KG1 (cell line): ENCODE data around the gene NKX1-1.
"Not testable (repeated sequence)": the region's sequence is repeated elsewhere in the genome, so short reads cannot be mapped to it uniquely, and the experiment has no call there.

Experiments
- DNase-seq: peaks from one replicate; lab custom pipeline; 2025; lab: John Stamatoyannopoulos, UW

NKX1-1 gene

DNA sequence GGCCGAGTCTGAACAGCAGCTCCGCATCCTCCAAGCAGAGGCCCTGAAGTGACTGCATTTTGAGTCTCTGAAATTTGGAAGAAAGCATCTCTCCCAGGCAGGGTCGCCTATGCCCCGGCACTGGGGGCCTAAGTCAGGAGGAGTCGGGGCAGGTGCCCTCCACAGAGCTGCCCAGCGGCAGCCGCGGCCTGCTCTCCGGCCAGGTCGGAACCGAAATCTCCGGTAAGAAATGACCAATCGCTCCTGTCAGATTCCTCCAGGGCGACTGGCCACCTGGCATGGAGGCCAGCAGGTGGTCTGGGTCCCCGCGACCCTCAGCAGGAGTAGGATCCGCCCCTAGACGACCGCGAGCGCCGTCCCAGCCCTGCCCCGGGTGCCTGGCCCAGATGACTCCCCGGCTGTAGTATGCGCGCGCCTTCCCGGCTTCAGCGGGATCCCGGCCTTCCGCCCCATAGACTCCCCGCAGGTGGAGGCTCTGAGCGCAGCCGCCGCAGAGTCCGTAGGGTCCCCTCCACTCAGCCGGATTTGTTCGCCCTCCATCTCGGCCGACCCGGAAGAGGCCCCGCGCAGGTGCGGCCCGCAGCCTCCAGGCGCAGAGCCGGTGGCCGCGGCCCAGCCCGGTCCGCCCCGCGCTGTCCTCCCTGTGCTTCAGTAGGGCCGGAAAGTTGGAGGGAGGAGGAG, 1.5 kb downstream of the NKX1-1 start:
- DNase-seq = no peak

DNA sequence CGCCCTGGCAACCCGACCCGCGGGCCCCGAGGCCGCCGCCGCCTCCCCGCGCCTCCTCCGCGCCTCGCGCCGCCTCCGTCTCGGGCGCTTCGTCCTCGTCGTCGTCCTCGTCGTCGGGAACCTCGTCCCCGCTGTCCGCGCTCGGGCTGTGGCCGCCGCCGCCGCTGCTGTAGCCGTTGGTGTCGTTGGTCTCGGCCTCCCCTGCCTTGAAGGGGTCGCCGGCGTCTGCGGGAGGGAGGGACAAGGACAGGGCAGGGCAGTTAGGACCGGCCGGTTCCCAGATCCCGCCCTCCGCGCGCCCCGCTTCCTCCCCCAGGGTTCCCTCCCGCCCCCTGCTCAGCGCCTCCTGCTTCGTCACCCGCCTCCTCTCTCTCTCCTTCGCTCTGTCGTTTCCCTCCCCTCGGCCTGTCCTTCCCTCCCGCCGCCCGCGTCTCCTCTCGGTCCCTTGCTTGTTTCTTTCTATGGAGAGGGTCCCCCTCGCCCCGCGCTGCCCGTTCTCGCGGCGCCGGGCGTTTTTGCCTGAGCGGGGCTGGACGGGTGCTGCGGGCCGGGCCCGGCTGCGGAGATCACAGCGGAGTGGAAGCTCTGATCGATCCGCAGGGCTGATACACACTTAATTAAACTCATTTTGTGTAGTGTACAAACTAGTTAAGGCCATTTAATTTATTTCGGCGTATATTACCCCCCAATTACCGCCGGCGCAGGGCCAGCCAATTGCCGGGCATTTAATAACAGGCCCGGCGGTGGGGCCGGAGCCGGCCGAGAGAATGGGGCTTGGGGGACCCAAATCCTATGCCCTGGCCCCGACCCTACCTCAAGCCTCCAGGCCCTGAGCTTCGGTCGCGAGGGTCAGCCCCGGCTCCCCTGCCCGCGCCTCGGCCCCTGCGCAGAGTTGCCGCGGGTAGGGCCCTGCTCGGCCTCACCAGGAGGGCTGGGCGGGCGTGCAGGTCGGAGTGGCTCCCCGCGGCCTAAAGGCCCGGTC, 2.4 kb downstream of the NKX1-1 start:
- no peak for DNase-seq

DNA sequence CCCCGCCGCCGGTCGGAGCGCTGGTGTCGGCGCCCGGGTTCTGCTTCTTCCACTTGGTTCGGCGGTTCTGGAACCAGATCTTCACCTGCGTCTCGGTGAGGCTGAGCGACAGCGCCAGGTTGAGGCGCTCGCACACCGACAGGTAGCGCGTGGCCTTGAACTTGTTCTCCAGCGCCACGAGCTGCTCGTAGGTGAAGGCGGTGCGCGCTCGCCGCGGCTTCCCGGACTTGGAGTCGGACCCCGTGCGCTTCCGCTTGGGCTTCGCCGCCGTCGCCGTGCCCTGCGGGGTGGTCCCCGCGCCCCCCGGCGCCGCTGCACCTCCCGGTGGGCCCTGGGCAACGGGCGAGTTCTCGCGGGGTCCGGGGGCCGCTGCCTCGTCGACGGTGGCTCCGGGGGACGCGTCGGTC, 3.1 kb downstream of the NKX1-1 start:
- DNase-seq = no peak

DNA sequence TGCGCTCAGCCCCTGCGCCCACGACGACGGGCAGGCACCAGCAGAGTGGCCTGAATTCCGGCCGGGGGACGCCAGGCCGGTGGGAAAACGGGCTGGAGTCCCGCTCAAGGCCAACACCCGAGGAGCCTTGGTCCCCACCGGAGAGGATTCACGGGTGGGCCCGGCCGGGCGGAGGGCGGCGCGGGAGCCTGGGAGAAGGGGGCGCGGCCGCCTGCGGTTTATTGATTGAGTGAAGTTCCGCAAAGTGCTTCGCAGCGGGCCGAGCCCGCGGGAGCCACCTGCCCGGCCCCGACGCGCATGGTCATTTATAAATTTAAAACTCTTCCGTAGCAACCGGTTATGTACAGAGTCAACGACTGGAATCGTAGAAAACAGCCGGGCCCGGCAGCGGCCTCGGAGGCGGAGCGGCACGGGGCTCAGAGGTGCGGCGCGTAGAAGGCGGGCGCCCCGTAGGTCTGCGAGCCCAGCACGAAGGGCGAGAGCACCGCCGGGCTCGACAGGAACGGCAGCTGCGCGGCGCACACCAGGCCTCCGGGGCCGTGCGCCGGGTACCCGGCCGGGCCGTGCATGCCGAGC, 3.6 kb downstream of the NKX1-1 start:
- no peak for DNase-seq

DNA sequence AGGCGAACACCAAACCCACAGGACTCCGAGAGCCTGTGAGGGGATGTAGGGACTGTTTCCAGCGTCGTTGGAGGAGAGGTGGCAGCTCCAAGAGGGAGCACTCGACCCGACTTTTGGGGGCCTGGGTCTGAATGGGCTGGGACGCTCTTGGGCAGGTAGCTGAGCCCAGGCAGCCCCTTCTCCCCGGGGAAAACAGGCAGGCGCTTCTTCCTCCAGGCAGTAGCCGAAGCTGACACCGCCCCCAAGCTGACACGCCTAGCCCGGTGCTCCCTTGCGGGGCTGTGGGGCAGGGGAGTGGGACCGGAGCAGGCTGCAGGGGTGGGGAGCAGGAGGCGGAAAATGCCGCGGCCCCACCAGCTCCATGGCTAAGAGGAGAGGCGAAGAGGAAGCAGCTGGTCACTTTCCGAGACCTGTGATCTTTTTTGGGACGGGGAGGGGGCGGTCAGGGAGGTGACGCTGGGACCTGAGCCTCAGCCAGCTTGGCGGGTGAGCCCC, 4.2 kb downstream of the NKX1-1 start:
- DNase-seq = no peak

DNA sequence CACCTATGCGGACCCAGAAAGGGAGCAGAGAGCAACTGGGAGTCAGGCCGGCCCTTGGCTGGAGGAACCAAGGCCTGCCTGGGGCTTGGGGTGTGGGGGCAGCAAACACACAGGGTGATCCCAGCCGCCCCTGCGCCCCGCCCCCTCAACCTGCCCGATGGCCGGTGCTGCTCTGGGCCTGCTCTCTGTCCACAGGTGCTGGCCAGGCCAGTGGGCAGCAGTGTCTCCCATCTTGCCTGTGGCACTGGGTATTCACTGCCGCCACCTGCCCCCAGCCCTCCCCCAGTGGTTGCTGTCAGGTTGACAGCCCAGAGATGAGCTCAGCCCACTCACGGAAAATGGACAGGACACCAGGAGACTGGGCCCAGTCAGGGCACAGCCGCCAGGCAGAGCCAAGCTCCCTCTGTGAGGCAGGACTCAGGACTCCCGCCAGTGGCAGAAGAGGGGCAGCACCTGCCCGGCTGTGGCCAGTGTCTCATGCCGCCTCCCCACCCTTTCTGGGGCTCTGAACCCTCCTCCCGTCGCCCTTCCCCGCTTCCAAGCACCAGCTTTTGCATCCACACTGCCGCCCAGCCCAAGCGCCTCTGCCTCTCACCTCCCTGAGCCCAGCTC, 4.7 kb downstream of the NKX1-1 start:
- DNase-seq = no peak

DNA sequence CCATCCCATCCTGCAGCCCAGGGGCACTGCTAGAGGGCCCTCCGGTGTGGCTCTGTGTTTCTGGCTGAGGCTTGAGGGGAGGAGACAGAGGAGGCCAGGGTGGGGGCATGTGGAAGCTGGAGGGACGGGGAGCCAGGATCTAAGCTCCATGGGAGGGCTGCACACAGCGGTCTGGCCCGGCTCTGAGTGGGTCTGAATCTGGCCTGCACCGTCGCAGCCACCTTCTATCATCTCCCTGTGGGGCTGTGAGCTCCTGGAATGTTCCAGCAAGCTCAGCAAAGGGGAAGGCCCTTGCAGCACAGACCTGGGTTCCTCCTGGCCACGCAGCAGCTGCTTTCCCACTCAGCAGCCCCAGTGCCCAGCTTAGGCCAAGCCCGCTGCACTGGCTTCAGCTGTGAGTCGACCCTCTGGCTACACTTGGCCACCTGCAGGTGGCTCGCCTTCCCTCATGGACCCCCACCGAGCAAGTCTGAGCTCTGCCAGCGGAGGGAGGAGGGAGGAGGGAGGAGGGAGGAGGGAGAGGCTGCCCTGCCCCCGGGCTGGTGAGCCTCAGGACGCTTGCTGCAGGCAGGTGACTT, 5.3 kb downstream of the NKX1-1 start:
- no peak for DNase-seq

DNA sequence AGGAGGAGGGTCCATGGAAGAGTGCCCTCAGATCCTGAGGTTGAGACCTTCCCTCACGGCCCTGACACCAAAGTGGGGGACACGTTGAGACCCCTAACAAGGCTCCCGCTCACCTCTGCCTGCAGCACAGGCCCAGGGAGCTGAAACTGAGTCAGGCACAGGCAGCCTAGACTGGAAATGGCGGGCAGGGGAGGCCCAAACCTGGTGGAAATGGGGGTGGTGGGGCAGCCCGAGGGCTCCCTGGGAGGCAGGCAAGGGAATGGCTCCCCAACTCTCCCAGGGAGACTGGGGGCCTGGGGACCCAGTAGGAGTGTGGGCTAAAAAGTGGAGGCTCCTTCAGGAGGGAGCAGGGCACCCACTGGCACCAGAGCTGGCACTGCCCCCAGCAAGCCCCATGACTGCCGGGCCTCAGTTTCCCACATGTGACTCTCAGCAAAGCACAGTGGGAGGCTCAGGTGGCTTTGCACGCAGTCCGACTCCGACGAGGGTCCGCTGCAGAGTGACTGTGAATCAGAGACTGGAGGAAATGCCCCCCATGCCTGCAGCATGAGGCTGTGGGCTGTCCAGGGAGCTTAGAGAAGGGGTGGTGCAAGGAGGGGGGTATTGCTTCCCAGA, 5.9 kb downstream of the NKX1-1 start:
- DNase-seq = no peak

DNA sequence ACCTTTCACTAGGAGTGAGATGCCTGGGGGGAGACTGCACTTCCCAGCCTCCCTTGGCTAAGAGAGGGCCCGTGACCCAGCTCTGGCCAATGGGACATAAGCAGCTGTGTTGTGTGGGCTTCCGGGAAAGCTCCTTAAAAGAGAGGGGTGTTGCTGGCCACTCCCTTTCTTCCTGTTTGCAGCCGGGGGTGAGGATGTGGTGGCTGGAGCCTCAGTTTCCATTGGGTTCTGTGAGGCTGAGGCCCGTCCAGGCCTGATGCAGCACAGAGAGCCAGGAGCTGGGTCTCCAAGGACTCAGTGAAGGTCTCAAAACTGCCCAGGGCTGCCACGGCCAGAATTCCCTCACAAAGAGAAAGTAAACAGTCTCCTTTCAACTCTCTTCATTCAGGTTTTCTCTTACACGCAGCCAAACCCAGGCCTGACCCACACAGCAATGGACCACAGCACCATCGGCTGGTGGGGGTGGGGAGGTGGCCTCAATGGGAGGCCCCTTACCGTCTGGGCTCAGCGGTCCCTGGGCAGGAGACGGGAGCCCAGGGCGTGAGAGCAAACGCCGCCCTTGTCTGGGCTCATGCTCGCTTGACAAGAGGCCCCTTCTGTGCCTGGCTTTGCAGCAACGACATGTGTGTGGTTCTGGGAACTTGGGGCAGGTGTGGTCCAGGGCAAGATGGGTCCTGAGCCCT, 6.6 kb downstream of the NKX1-1 start:
- DNase-seq = no peak

DNA sequence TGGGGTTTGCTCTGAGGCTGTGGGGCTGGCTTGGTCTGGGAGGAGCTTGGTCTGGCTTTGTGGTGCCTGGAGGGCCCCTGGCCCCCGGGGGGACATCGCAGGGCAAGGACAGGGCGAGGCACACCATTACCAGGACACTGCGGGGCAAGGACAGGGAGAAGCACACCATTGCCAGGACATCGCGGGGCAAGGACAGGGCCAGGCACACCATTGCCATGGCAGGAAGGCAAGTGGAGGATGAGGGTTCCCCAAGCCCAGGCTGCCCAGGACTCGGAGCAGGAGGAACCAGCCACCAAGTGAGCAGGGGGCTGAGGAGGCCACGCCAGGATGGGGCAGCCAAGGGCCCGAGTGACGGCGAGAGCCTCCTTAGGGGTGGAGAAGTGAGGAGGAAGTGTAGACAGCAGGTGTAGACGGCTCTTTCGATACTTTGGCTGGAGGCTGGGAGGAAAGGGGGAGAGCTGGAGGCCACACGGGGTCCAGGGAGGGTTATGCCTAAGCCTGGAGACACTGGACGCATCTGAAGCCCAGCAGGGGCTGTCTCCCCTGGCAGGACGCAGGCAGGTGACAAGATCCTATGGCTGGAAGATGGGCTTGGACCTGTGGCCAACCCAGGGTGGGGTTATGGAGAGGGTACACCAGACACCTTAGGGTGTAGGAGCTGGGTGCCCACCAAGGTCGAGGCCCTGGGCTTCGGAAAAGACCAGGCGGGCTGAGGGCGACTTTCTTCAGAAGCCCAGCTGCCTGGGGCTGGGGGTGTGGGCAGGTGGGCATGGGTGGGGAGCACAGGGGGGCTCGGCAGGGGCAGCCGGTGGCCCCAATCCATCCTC, 7.3 kb downstream of the NKX1-1 start:
- DNase-seq = no peak

DNA sequence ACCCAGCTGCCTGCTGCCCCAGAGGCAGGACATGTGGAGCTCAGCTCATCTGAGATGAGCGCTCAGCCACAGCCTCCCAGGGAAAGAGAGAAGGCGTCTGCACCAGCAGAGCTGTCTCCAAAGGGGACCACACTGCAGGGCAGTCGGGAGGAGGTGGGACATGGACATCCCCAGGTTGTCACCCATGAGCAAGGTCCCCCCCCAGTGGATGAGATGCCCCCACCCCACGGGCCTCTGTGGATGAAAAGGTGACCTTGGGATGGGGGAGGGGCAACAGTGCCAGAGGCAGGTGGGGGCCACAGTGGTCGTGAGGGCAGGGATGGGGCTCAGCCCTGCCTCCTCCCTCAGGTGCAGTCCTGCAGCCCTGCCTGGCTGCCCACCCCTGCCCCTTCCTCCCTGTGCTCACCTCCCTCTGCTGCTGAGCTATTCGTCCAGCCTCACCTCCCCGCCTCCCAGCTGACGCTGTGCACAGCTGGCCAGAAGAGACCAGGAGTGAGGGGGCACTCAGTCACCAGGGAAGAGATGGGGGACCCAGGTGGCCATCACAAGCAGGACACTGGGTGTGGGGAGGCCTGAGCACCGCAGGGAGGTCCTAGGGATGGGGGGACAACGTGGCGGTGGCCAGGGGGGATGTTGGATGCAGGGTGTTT, 9.3 kb downstream of the NKX1-1 start:
- DNase-seq = no peak

DNA sequence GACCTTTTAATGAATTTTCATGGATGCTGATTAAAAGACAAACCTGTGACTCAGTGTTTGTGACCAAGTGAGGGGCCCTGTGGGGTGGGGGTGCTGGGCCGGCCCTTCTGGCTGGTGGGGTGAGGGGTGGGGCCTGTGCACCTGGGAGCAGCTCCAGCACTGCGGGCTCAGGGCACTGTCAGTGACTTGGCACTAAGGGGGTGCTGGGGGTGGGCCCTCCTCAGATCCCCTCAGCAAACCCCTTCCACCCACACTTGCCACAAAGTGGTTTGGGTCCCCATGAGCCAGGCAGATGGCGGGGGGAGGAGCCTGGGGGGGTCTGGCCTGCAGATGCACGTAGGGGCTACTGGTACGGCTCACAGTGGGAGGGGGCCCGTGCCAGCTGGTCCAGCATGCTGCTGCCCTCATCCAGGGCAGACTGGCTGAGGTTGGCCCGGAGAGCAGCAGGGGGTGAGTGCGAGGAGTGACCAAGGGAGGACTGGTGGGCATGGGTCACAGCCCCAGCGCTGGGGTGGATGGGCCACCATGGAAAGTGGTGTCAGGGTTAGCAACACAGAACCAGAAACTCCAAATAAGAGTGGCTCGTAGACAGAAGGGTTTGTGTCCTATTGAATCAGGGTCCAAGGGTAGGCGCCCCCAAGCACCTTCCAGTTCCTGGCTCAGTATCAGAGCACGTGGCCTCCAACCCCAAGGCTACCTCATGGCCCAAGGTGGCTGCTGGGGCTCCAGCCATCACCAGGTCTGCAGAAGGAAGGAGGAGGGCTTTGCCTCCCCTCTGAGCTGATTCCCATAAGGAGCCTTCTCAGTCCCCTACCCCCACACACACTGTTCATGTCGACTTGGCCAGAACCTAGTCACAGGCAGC, 10.1 kb downstream of the NKX1-1 start:
- no peak for DNase-seq

DNA sequence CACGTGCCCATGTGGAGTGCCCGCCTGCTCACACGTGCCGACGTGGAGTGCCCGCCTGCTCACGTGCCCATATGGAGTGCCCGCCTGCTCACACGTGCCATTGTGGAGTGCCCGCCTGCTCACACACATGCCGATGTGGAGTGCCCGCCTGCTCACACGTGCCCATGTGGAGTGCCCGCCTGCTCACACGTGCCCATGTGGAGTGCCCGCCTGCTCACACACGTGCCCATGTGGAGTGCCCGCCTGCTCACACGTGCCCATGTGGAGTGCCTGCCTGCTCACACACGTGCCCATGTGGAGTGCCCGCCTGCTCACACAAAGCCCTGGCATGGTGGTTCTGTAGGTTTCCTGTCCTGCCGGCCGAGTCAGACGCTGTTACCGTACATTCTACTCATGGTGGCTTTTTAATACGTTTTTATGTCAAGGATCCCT, 10.8 kb downstream of the NKX1-1 start:
- not testable (repeated sequence) for DNase-seq

DNA sequence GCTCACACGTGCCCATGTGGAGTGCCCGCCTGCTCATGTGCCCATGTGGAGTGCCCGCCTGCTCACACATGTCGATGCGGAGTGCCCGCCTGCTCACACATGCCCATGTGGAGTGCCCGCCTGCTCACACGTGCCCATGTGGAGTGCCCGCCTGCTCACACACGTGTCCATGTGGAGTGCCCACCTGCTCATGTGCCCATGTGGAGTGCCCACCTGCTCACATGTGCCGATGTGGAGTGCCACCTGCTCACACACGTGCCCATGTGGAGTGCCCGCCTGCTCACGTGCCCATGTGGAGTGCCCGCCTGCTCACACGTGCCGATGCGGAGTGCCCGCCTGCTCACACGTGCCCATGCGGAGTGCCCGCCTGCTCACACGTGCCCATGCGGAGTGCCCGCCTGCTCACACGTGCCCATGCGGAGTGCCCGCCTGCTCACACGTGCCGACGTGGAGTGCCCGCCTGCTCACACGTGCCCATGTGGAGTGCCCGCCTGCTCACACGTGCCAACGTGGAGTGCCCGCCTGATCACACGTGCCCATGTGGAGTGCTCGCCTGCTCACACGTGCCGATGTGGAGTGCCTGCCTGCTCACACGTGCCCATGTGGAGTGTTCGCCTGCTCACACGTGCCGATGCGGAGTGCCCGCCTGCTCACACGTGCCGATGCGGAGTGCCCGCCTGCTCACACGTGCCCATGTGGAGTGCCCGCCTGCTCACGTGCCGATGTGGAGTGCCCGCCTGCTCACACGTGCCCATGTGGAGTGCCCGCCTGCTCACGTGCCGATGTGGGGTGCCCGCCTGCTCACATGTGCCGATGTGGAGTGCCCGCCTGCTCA, 11.5 kb downstream of the NKX1-1 start:
- not testable (repeated sequence) for DNase-seq

DNA sequence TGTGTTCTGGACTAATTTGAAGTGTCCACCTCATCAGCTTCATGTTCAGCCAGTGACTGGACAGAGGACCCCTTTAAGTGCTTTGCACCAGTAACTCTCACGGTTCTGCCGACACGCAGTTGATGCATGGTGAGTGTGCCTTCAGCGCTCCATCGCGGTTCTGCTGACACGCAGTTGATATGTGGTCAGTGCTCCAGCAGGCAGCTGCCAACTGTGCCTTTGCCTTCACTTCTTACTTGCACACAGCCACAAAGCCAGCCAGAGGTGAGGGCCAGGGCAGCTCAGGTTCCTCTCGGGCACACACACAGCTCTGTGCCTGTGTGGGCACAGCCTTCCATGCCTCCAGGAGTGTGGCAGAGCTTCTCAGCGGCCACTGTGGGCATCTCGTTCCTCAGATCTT, 12.4 kb downstream of the NKX1-1 start:
- no peak for DNase-seq

DNA sequence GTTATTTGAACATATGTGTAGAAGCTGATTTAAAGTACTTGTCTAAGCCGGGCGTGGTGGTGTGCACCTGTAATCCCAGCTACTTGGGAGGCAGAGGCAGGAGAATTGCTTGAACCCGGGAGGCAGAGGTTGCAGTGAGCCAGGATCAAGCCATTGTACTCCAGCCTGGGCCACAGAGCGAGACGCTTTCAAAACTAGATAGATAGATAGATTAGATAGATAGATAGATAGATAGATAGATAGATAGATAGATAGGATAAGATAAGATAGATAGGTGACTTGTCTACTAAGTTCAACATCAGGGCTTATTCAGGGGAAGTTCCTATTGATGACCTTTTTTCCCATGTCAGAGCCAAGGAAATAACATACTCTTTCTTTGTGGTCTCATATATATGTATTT, 12.9 kb downstream of the NKX1-1 start:
- DNase-seq = not testable (repeated sequence)
